Measurements from ENCODE around the gene LHFPL6.

- TF ChIP-seq CTCF (IDR thresholded peaks at IDR 0.05; ENCODE audit: low read length) (no peak), EZH2phosphoT487 (IDR thresholded peaks at IDR 0.05; ENCODE audit: low read length) (no peak), EZH2 (optimal IDR thresholded peaks at IDR 0.05; ENCODE audit: low read depth, low read length) (no peak)
Observed at GRCh38 chr13:39446865-39447264, 156.1 kb downstream of the LHFPL6 start.

Data from MM.1S (cell line).